ENCODE results near the gene MEG3.

Gene MEG3

DNA sequence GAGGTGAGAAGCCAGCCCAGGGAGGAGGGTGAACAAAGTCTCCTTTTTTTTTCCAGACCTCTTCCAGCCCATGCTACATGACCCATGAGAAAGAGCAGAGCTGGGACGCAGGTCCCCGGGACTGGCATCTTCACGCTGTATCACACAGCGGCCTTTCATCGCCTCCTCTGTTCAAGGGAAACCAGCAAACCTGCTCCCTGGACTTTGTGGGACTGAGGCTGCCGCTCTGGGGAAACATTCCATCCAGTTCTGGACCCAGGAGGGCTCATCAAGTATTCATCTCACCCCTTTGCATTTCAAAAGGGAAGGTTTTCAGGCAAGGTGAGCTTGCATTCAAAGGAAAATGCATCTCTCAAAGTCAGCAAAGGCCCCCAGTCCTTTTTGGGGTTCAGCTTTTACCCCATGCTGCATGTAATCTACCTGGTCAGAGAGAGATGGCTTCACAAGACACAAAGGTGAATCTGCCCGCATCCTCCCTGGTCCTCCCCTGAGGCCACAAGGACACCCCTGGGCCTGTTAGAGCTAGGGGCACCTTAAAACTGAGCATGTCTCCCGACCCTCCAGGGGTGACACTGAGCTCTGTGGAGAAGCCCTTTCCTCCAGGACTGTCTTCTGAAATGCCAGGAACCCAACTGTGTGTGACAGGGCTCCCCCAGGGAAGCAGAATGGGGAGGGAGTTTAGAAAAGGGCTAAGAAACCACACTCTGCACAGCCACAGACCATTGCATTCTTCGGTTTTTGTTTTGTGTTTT is 21.2 kb upstream of the MEG3 start:
- no peak for DNase-seq (ENCODE audit: low read depth)
- H3K4me3 ChIP-seq (ENCODE audit: low read length), result no peak overlapping the region
- TF ChIP-seq, protein P1, sequence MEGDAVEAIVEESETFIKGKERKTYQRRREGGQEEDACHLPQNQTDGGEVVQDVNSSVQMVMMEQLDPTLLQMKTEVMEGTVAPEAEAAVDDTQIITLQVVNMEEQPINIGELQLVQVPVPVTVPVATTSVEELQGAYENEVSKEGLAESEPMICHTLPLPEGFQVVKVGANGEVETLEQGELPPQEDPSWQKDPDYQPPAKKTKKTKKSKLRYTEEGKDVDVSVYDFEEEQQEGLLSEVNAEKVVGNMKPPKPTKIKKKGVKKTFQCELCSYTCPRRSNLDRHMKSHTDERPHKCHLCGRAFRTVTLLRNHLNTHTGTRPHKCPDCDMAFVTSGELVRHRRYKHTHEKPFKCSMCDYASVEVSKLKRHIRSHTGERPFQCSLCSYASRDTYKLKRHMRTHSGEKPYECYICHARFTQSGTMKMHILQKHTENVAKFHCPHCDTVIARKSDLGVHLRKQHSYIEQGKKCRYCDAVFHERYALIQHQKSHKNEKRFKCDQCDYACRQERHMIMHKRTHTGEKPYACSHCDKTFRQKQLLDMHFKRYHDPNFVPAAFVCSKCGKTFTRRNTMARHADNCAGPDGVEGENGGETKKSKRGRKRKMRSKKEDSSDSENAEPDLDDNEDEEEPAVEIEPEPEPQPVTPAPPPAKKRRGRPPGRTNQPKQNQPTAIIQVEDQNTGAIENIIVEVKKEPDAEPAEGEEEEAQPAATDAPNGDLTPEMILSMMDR (conservative IDR thresholded peaks at IDR 0.05; ENCODE audit: low read depth, low read length), result no peak

DNA sequence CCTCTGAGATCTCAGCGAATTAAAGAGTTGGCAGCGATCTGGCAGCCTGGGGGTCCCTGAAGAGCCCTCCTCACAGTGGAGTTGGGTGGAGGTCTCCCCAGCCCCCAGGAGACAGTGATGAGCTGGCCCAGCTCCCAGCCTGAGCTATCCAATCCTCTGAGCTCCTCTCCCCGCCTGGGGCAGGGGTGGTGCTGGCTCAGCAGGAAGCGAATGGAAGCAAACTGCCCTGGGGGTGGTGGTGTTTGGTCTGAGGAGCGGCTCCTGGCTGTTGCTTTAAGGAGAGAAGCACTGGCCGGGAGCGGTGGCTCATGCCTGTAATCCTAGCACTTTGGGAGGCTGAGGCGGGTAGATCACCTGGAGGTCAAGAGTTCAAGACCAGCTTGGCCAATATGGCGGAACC is 19.5 kb upstream of the MEG3 start:
- no peak overlapping the region for H3K4me3 ChIP-seq (ENCODE audit: low read length)
- DNase-seq (ENCODE audit: low read depth), result no peak
- TF ChIP-seq, protein P1 (conservative IDR thresholded peaks at IDR 0.05; ENCODE audit: low read depth, low read length), result no peak

DNA sequence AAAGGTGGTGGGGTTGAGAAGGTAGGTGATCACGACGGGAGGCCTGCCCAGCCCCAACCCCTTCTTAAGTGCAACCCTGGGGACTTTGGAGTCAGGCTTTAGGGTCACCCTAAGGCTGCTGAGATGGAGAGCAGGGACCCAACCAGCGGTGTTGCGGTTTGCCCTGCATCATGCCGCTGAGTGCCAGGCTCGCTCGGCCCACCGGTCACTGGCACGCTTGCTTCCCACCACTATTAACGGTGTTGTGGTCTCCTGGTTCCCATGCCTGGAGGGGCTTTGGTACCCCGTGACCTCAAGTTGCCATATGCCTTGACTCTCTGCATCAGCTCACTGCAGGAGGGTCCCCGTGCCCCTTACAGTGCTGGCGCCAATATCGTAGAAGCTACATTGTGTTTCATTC is 18.4 kb upstream of the MEG3 start:
- TF ChIP-seq, protein P1 (conservative IDR thresholded peaks at IDR 0.05; ENCODE audit: low read depth, low read length), result no peak
- H3K4me3 ChIP-seq (ENCODE audit: low read length), result no peak overlapping the region
- no peak for DNase-seq (ENCODE audit: low read depth)

DNA sequence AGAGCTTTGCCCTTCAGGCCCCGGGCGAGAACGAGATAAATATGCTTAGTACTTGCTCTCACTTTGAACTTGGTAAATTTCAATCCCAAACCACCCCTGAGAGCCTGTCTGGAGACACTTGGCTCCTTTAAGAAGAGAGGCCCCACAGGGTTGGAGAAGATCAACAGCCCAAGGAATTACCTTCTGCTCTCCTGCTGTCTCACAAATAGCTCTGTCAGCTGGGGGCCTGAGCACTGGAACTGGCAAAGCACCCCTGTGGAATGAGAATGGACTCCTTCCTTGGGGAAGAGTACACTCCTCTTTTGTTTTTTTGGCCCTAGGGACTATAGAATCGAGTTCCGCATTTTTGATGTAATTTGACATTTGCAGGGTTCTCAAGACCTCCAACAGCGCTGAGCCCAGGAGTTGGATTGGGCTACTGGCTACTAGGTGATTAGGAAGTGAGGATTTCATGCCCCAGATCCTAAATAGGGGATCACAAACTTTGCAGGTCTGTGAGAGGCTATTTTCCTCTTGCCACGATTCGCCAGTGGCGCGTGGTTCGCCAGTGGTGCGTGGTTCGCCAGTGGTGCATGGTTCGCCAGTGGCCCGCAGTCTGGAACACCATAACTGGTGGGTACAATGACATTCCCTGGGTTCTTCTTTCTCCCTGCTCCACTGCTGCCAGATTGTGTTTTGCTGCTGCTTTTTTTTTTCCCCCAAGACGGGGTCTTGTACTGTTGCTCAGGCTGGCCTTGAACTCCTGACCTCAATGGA is 17.8 kb upstream of the MEG3 start:
- DNase-seq (ENCODE audit: low read depth), result no peak
- TF ChIP-seq, protein P1 (conservative IDR thresholded peaks at IDR 0.05; ENCODE audit: low read depth, low read length), result no peak
- H3K4me3 ChIP-seq (ENCODE audit: low read length), result no peak overlapping the region

DNA sequence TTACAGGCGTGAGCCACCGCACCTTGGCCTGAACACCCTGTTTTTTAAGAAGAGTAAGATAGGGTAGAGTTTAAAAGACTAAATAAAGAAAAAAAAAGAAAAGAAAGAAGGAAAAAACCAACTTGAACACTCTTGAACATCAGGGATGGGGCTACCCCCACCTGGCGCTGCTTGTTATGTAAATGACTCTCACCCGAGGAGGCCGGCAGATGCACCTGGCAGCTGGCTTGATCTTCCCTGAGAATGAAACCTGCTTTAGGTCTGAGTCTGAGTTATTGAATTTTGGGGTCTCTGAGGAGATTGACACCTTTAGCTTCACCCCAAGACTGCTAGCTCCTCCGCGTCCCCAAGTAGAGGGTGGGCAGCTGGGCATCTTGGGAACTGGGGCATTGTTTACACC is 15.5 kb upstream of the MEG3 start:
- TF ChIP-seq, protein P1 (conservative IDR thresholded peaks at IDR 0.05; ENCODE audit: low read depth, low read length), result no peak

DNA sequence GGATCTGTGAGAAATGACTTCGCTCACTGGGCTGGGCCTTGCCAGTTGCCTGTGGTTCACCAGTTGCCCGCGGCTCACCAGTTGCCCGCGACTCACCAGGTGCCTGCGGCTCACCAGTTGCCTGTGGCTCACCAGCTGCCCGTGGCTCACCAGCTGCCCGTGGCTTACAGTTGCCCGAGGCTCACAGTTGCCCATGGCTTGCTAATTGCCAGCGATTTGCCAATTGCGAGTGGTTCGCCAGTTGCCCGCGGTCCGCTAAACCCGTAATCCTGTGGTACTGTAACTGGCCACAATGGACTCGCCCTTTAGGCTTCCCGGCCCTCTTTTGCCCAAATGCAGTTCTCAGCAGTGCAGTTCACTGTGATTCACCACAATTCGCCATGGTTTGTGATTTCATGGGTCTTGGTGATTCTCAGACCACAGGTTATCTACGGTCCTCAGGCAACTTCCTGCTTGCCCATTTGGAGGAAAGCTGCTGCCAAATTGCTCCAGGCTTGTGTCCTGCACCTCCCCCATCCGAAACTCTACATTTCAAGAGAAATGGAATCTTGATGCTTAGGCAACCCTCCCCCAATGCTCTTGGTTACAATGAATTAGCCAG is 15.0 kb upstream of the MEG3 start:
- TF ChIP-seq, protein P1 (conservative IDR thresholded peaks at IDR 0.05; ENCODE audit: low read depth, low read length), result no peak
- no peak overlapping the region for H3K4me3 ChIP-seq (ENCODE audit: low read length)
- no peak for DNase-seq (ENCODE audit: low read depth)

More for the DNA sequence above, 15.5 kb upstream of the MEG3 start:
- no peak for DNase-seq (ENCODE audit: low read depth)
- H3K4me3 ChIP-seq (ENCODE audit: low read length), result no peak overlapping the region

Data from retinal pigment epithelial cell (primary cell).